HL-60 (cell line): ENCODE measurements around the gene SETD3.

Source experiments
- CTCF ChIP-seq: IDR thresholded peaks from one replicate; pipeline ENCODE4 v1.5.1; 2011; ENCODE audit warnings: low read length, control low read depth, inconsistent platforms; ENCODE audit not compliant: insufficient read depth
- GABPA ChIP-seq: IDR thresholded peaks from 2 replicates; pipeline ENCODE4 v1.6.1; 2012; ENCODE audit warnings: low read depth
- POLR2AphosphoS5 ChIP-seq: IDR thresholded peaks from 2 replicates; pipeline ENCODE4 v1.6.1; 2012; ENCODE audit warnings: low read depth
- REST ChIP-seq: IDR thresholded peaks from 2 replicates; pipeline ENCODE4 v1.6.1; 2012; ENCODE audit warnings: low read depth; ENCODE audit not compliant: insufficient replicate concordance

- TF ChIP-seq CTCF, result no peak
- no peak for TF ChIP-seq POLR2AphosphoS5
- TF ChIP-seq GABPA, result no peak
- TF ChIP-seq REST, result no peak
These were observed 19.1 kb downstream of the SETD3 start for GRCh38 chr14:99461411-99462085.
